ENCODE measurements around the gene DNAH6. TPM values are rescaled to one million over a fixed set of nuclear protein-coding genes. Genes with fewer than 3 reads are reported as not detected.

Gene DNAH6
- total RNA-seq, 1 experiment from 2014 or later = 1.6 TPM

GRCh38 chr2:84649487-84650142 lies 133.3 kb downstream of the DNAH6 start:
- no peak for TF ChIP-seq CTCF (IDR thresholded peaks at IDR 0.05 in 2 of 3, conservative IDR thresholded peaks at IDR 0.05 in 1 of 3; ENCODE audit: borderline replicate concordance in 1 of 3, insufficient read depth in 1 of 3, low read depth in 2 of 3, low read length in 2 of 3)
- no peak for TF ChIP-seq RAD21 (IDR thresholded peaks at IDR 0.05; ENCODE audit: low read depth)
- no peak for TF ChIP-seq ATF3 (IDR thresholded peaks at IDR 0.05)
- TF ChIP-seq SIN3A (IDR thresholded peaks at IDR 0.05; ENCODE audit: low read depth) = no peak
- TF ChIP-seq POLR2A (IDR thresholded peaks at IDR 0.05; ENCODE audit: borderline replicate concordance, extremely low read depth, insufficient read depth, insufficient read length) = no peak
- TF ChIP-seq MAX (IDR thresholded peaks at IDR 0.05) = no peak
- TF ChIP-seq SP1 (IDR thresholded peaks at IDR 0.05; ENCODE audit: low read depth) = no peak
- TF ChIP-seq CEBPB (IDR thresholded peaks at IDR 0.05; ENCODE audit: low read depth) = no peak
- TF ChIP-seq EGR1 (IDR thresholded peaks at IDR 0.05; ENCODE audit: low read depth) = no peak
- ChIA-PET CTCF (no interaction called here), RAD21 (ENCODE audit: low non-redundant PET in 1 of 2, low total read pairs in 2 of 2, uncharacterized antibody in 2 of 2, unreplicated experiment in 2 of 2) (no interaction called here), POLR2A (no interaction called here)
- Histone ChIP-seq H3K9me3 (ENCODE audit: control insufficient read depth in 1 of 2, insufficient read depth in 1 of 2, low read depth in 1 of 2, low read length in 2 of 2) (no peaks in the 10 kb centered on the region), H4K20me1 (ENCODE audit: insufficient read depth) (no peaks in the 10 kb centered on the region), H3K9me2 (ENCODE audit: insufficient read depth) (no peaks in the 10 kb centered on the region), H3K27me3 (ENCODE audit: insufficient read depth, low read length) (no peaks in the 10 kb centered on the region), H3K9ac (ENCODE audit: low read length) (no peak overlapping the region), H3K36me3 (ENCODE audit: control insufficient read depth in 1 of 2, insufficient read depth in 2 of 2, low read length in 2 of 2) (no peaks in the 10 kb centered on the region), H3K4me1 (ENCODE audit: control insufficient read depth in 1 of 2, insufficient read depth in 2 of 2, low read length in 2 of 2) (no peaks in the 10 kb centered on the region), H3K4me2 (ENCODE audit: low read length) (no peak overlapping the region), H3K79me2 (ENCODE audit: insufficient read depth, low read length) (no peaks in the 10 kb centered on the region), H3K27ac (ENCODE audit: low read depth, low read length) (no peak overlapping the region), H2AFZ (ENCODE audit: low read depth, low read length, poor library complexity, severe bottlenecking) (no peak overlapping the region), H3K4me3 (replicated peaks in 1 of 2; ENCODE audit: low read depth in 1 of 2, low read length in 2 of 2) (no peak overlapping the region)
- intact Hi-C loops (cut with micrococcal nuclease) = no loop called here
- no TSS peak for BruUV-seq (replicated peaks)
- no peak for ATAC-seq
- no peak for DNase-seq (ENCODE audit: low read depth, low spot score)
